ENCODE measurements around the gene ALPP. TPM values are rescaled to one million over a fixed set of nuclear protein-coding genes. Genes with fewer than 3 reads are reported as not detected.

The ALPP gene
- total and polyA plus RNA-seq, 2 donors (not counting 3 experiments of a cell fraction or from before 2014, with no cell fraction given) = not detected

GRCh38 chr2:232395586-232395985, 17.0 kb downstream of the ALPP start:
- H3K4me3 ChIP-seq (replicated peaks in 1 of 3; ENCODE audit: insufficient read depth in 1 of 3, low read depth in 1 of 3, low read length in 3 of 3) = no peak overlapping the region
- no peak overlapping the region for H2AFZ ChIP-seq (ENCODE audit: low read depth, low read length)
- H3K27ac ChIP-seq (ENCODE audit: insufficient read depth, low read depth, low read length) = no peak overlapping the region
- H3K36me3 ChIP-seq (ENCODE audit: control insufficient read depth in 2 of 2, extremely low read depth in 1 of 2, insufficient read depth in 2 of 2, low read length in 2 of 2) = no peaks in the 10 kb centered on the region
- H3K9me3 ChIP-seq (replicated peaks; ENCODE audit: control insufficient read depth, insufficient read depth, low read length) = no peaks in the 10 kb centered on the region
- dilution Hi-C loops (cut with MboI; ENCODE audit: extremely low pct_ligation_motif_present, low sequenced_read_pairs) (no loop called here), intact Hi-C loops (cut with micrococcal nuclease) (no loop called here)
- no peaks in the 10 kb centered on the region for H3K4me1 ChIP-seq (ENCODE audit: control insufficient read depth, extremely low read depth, insufficient read depth, low read length)
- FAIRE-seq (no peak), DNase-seq (ENCODE audit: low read depth, low spot score) (no peak)
- no peaks in the 10 kb centered on the region for H3K79me2 ChIP-seq (ENCODE audit: control insufficient read depth, insufficient read depth, low read length)
- no peaks in the 10 kb centered on the region for H3K9me1 ChIP-seq (replicated peaks; ENCODE audit: control insufficient read depth, extremely low read depth, insufficient read depth, low read length)
- BruUV-seq (replicated peaks) = no TSS peak
- H4K20me1 ChIP-seq (replicated peaks; ENCODE audit: control insufficient read depth, extremely low read depth, insufficient read depth, low read length) = no peaks in the 10 kb centered on the region
- no peak overlapping the region for H3K9ac ChIP-seq (replicated peaks; ENCODE audit: extremely low read depth, insufficient read depth, low read length)
- no peak for TF ChIP-seq POLR2A (IDR thresholded peaks at IDR 0.05; ENCODE audit: low read depth, low read length)
- TF ChIP-seq FOS (IDR thresholded peaks at IDR 0.05; ENCODE audit: borderline replicate concordance, insufficient read depth, low read length) = no peak
- TF ChIP-seq MYC (IDR thresholded peaks at IDR 0.05; ENCODE audit: low read depth, low read length) = no peak
- TF ChIP-seq JUN (IDR thresholded peaks at IDR 0.05; ENCODE audit: borderline replicate concordance, insufficient read depth, insufficient read length, low read depth) = no peak
- TF ChIP-seq EZH2 (IDR thresholded peaks at IDR 0.05; ENCODE audit: borderline replicate concordance, low read depth, low read length, severe bottlenecking) = no peak
- TF ChIP-seq, protein P1, sequence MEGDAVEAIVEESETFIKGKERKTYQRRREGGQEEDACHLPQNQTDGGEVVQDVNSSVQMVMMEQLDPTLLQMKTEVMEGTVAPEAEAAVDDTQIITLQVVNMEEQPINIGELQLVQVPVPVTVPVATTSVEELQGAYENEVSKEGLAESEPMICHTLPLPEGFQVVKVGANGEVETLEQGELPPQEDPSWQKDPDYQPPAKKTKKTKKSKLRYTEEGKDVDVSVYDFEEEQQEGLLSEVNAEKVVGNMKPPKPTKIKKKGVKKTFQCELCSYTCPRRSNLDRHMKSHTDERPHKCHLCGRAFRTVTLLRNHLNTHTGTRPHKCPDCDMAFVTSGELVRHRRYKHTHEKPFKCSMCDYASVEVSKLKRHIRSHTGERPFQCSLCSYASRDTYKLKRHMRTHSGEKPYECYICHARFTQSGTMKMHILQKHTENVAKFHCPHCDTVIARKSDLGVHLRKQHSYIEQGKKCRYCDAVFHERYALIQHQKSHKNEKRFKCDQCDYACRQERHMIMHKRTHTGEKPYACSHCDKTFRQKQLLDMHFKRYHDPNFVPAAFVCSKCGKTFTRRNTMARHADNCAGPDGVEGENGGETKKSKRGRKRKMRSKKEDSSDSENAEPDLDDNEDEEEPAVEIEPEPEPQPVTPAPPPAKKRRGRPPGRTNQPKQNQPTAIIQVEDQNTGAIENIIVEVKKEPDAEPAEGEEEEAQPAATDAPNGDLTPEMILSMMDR (IDR thresholded peaks at IDR 0.05; ENCODE audit: extremely low read depth in 1 of 2, insufficient read depth in 1 of 2, low read depth in 1 of 2, low read length in 2 of 2) = no peak
- TF ChIP-seq MAX (IDR thresholded peaks at IDR 0.05; ENCODE audit: insufficient read depth, insufficient read length) = no peak
- TF ChIP-seq GATA2 (IDR thresholded peaks at IDR 0.05; ENCODE audit: insufficient read depth, insufficient read length, low read depth, low read length) = no peak
- TF ChIP-seq POLR2AphosphoS5 (IDR thresholded peaks at IDR 0.05; ENCODE audit: insufficient read depth, low read depth, low read length) = no peak
- ChIA-PET POLR2A (no interaction called here), CTCF (interaction anchor here (1.0 kb wide), 1 partner anchor 10 kb away, joined by 3 read pairs; no protein-coding TSS in a partner anchor)
- H3K4me2 ChIP-seq (ENCODE audit: insufficient read depth, low read length) = no peak overlapping the region
- H3K27me3 ChIP-seq (ENCODE audit: control insufficient read depth in 2 of 2, insufficient read depth in 2 of 2, low read length in 2 of 2) = peaks cover 4% of the 10 kb centered on the region in 2 experiments
